SKM-1 (cell line): Measurements from ENCODE around the gene SCCPDH.
"Not testable (repeated sequence)": the region's sequence is repeated elsewhere in the genome, so short reads cannot be mapped to it uniquely, and the experiment has no call there.

ENCODE experiments used
- DNase-seq: peaks from one replicate; lab custom pipeline; 2025; ENCODE audit not compliant: unreplicated experiment; lab: John Stamatoyannopoulos, UW

The SCCPDH gene

DNA sequence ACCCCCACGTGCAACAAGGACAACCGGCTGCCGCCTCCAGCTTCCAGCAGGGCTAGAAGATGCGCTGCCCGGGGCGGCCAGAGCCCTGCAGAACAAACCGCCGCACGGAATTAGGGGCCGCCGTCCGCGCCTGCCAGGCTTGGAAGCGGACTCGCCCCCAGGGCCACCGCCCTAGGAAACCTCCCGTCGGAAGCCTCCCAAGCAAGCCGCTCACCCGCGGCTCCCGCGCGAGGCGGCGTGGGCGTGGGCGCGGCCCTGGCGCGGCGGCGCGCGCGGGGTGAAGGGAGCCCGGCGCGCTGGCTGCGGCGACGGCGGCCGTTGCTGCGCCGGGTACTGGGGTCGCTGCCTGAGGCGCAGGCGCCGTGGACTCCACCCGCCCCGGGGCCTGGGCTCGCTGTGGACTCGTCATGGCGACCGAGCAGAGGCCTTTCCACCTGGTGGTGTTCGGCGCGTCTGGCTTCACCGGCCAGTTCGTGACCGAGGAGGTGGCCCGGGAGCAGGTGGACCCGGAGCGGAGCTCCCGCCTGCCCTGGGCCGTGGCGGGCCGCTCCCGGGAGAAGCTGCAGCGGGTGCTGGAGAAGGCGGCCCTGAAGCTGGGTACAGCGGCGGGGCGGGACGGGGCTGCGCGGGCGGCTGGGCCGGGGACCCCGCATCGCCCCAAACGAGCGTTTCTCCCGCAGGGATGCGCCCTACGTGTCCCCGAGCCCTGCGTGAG is at the start of gene SCCPDH:
Gene SCCPDH (plus strand): TSS at position 394 of the 715 bp plus-strand sequence. CDS start 14 bp downstream, at position 408.
- DNase-seq: peak; percentile 72

DNA sequence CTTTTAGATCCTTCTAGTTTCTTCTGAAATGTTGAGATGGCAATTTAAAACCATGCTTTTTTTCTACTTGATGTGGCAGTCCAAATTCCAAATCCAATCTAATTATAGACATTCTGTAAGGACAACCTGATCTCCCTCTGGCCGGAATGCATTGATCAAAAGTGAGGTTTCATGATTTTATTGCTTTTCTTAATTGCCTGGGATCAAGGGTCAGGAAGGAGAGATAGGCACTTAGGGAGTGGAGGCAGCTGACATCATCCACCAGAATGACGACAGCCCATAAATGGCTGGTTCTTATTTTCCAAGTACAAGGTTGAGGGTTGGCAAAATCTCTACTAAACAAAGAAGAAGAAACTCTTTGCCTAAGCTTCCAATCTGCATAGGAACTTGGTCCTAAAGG is 46.4 kb upstream of the SCCPDH start:
- DNase-seq: no peak

DNA sequence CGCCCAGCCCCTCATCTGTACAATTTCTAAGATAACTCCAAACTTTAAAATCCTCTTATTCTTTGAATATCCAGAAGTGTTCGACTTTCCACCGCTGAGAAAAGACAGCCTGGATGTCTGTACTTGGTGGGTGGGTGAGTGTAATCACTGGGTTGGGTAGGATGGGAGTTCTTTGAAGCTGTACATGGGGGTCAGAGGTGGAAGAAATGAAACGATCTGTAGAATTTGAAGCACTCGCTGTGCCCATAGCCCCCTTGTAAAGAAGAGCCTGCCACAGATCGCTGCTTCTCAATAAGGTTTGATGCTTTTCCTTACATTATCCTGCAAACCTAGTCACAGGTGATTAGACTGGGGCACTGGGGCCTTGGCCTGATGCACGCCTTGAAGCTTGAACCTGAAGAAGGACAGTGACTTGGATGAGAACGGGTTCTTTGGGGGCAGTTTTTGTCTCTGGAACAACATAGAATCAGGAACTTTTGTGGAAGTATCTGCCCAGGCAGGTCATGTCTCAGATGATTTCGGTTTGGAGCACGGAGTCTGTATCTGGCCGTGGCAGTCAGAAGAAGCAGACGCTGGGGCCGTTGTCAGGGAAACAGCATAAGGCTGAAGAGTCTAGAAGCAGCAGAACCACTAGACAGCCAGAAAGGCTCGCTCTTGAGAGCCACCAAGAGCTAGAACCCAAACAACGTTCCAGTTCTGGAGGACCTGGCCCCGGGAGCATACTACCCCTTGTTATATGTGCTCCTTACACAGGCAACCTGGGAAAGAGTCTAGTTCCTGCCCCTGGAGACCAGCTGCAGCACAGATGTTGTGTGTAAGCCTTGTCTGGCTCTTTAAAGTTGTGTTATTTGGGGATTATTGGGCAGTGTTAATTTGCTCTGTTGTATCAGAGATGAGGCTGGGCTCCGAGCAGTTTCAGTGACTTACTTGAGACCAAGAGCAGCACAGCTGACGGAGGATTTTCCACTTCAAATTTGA is 45.1 kb upstream of the SCCPDH start:
- no peak for DNase-seq

GRCh38 chr1:246679794-246680177 is 44.4 kb upstream of the SCCPDH start:
- DNase-seq: no peak

DNA sequence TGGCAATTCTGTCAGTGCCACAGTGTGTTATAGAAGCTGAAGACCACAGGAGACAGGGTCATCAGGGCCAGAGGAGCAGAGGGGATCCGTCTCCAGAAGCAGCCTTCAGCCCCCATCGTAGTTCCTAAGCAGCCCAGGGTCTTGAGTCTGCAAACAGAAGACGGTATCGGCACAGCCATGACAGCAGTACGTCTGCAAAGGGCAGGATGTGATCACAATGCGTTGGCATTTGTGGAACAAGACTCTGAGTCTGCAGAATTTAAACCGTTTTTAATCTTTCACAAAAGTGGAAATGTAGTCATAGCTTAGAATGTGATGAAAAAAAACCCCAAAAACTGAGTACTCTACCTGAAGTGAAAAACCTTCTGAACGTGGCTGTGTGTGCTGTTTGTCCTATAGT is 44.0 kb upstream of the SCCPDH start:
- DNase-seq: no peak

GRCh38 chr1:246680696-246681130 is 43.5 kb upstream of the SCCPDH start:
- DNase-seq: no peak

- no peak for DNase-seq
These were observed 42.0 kb upstream of the SCCPDH start for GRCh38 chr1:246681900-246682895.

DNA sequence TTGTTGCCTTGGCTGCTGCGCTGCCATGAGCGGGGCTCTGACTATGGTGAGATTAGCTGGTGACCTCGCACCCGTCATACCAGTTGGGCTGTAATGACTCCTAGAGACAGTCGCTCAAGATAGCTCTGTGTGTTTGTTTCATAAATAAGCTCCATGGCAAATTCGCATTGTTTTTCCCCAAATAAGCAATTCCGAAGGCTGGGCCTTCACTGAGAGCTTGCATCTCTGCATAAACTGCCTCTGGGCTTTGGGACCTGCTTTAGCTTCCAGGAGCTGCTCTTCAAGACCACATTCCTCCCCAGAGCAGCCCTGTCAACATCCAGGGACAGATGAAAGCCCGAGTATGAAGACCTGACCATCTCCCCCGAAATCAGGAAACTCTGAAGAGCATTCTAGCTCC is 40.7 kb upstream of the SCCPDH start:
- DNase-seq: no peak

- no peak for DNase-seq
These were observed 37.2 kb upstream of the SCCPDH start for GRCh38 chr1:246687002-246687401.

- peak; percentile 90 for DNase-seq
These were observed 34.7 kb upstream of the SCCPDH start for GRCh38 chr1:246689409-246690008.

DNA sequence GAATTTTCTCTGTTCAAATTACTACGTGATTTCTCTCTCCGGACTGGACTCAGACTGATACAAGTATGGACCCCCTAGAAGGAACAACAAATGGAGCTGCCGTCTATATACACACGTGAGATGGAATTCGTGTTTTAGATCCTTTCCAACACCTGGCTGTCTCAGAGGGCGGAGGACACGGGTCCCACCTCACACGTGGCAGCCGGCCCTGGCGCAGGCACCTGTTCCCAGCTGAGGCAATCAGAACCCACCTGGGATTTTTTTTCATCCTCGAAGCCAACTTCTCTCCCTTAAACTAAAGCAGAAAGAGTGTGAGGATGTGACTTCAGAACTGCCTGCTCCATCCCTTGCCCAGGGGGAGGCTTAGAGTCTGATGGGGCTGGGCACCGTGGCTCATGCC is 34.1 kb upstream of the SCCPDH start:
- DNase-seq: no peak

DNA sequence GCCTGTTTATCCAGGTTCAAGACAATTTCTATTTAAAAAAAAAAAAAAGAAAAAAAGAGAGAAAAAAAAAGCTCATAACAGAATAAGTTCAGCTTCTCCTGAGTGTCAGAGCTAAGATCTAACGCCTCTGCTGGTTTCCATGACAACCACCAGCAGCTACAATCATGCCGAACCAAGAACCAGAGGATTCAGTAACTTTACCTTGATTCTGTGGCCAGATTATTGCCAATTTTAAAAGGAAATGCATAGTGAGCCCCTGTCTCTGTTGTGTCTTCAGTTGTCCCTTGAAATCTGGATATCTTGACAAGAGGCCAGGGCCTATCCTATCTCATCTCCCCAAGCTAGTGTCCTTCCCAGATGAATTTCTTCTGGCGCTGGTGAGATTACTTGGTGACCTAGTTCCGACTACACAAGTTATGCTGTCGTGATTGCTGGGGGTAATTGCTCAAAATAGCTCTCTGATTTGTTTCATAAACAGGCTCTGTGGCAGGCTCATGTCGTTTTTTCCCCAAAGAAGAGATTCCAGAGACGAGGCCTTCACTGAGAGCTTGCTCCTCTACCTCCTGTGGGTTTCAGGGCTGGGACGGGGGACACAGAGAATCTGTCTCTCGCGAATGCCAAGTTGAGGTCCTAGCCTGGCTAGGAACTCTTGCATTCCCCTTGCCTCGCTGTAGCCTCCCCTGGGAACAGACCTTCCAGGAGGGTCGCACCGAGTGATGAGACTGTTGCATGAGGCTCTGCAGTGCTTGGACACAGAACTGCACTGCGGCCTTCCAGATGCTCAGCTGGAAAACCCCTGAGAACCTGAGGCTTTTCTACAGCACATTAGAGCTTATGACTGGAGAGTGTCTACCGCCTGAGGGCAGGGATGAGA is 32.4 kb upstream of the SCCPDH start:
- no peak for DNase-seq

DNA sequence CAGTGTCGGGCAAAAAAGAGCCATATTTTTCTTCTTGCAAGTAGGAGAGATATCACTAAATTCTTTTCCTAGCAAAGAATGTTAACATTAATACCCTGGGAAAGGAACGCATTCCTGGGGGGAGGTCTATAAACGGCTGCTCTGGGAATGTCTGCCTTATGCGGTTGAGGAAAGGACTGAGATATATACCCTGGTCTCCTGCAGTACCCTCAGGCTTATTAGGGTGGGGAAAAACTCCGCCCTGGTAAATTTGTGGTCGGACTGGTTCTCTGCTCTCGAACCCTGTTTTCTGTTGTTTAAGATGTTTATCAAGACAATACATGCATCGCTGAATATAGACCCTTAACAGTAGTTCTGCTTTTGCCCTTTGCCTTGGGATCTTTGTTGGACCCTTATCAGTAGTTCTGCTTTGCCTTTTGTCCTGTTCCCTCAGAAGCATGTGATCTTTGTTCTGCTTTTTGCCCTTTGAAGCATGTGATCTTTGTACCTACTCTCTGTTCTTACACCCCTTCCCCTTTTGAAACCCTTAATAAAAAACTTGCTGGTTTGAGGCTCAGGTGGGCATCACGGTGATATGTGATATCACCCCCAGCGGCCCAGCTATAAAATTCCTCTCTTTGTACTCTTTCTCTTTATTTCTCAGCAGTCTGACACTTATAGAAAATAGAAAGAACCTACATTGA is 29.9 kb upstream of the SCCPDH start:
- not testable (repeated sequence) for DNase-seq

DNA sequence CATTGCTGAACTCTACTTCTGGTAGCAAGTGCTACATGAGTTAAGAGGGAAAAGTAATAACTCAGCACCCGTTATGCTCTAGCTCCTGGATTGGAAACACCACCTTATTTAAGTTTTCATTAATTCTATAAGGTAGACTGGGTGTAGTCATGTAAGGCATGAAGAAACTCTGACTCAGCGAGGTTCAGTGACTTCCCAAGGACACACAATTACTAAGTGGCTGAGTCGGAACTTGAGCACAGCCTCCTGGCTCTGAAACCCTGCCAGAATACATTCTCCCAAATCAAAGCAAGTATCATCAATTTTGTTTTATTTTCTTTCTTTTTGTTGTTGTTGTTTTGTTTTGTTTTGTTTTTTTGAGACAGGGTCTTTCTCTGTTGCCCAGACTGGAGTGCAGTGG is 29.1 kb upstream of the SCCPDH start:
- DNase-seq: no peak

- DNase-seq: no peak
These were observed 28.5 kb upstream of the SCCPDH start for GRCh38 chr1:246695666-246696065.

DNA sequence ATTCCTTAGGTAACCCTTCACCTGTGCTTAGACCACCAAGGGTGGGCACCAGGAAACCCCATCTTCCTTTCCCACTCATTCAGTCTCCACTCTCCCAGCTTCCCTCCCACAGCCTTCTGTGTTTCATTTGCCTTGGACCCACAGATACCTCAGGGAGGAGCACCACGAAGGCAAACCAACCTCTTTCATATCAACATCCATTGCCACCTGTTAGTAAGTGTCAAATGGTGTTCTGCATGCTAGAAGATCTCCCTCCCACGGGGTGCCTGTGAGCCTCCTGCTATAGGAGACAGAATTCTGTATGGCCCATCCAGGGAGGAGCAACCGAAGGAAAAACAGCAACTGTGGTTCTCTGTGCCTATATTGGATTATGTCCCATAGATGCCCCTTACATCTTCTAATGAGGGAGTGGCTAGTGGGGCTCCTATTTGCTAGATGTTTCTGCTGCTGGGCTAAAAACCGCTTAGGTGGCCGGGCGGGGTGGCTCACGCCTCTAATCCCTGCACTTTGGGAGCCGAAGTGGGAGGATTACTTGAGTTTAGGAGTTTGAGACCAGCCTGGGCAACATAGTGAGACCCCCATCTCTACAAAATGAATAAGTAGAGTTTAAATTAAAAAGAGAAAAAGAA is 25.6 kb upstream of the SCCPDH start:
- DNase-seq: no peak

DNA sequence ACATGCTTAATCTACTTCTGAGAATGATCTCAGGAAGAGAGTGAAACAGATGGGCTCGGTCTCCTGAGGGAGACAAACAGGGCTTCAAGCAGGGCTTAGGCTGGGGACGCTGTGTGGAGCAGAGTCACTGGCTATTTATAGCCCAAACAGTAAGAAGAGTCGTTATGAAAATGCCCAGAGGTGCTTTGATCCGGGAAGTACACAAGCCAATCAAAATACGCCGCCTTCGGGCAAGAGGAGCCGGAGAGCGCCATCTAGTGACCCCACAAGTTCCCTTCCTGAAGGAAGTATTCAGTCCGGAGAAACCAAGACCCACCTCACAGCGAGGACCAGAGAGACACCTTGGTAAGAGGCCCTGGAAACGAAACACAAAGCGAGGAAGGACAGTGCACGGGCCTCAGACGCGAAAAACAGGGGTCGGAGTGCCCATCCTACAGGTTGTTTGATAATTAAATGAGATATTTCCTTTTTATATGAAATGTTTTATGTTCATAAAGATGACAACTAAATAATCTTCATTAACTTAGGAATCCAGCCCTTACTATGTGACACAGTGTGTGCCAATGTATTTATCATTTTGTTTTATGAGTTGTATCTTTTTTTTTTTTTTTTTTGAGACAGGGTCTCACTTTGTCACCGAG is 25.0 kb upstream of the SCCPDH start:
- DNase-seq: peak; percentile 98

- DNase-seq: no peak
These were observed 20.6 kb upstream of the SCCPDH start for GRCh38 chr1:246703581-246703980.
